Activated T-helper 2 cell treated with anti-CD3 and anti-CD28 coated beads, Interferon-gamma antibody, Interleukin-2, Interleukin-4, amounts not matched to agents 10 μg/mL and 5 μg/mL and 100 μg/mL, durations not matched to agents 14 hours and 24 hours and 36 hours (primary cell): ENCODE results near the gene KCTD19. TPM values are rescaled to one million over a fixed set of nuclear protein-coding genes. Genes with fewer than 3 reads are reported as not detected.

ENCODE experiments used
- DNase-seq: peaks from one replicate; pipeline ENCODE4 v3.0.0; 2021; ENCODE audit warnings: low spot score
- H3K27ac Mint-ChIP-seq: one replicate; pipeline ENCODE4 v1.8.0; 2021; ENCODE audit warnings: mixed read lengths
- H3K27me3 Mint-ChIP-seq: one replicate; pipeline ENCODE4 v1.8.0; 2021; ENCODE audit warnings: low read depth, mixed read lengths
- H3K36me3 Mint-ChIP-seq: one replicate; pipeline ENCODE4 v1.8.0; 2021; ENCODE audit warnings: low read depth, mixed read lengths
- H3K4me1 Mint-ChIP-seq: one replicate; pipeline ENCODE4 v1.8.0; 2021; ENCODE audit warnings: low read depth, mixed read lengths
- H3K4me3 Mint-ChIP-seq: one replicate; pipeline ENCODE4 v1.8.0; 2021; ENCODE audit warnings: low read depth, mild to moderate bottlenecking, moderate library complexity, mixed read lengths
- H3K9me3 Mint-ChIP-seq: one replicate; pipeline ENCODE4 v1.8.0; 2021; ENCODE audit warnings: mixed read lengths
- intact Hi-C: fragments of 100-400 bp; cut with micrococcal nuclease; formaldehyde crosslinking; loops from one replicate; pipeline ENCODE4 v1.15.1; 2023
- total RNA-seq: library from RNA; stranded (reverse); gene quantifications from 2 replicates; pipeline ENCODE4 v1.2.3, GENCODE V29; 2022

KCTD19 gene
- total RNA-seq, 1 donor from 2014 or later, result 0.87 TPM

- DNase-seq, result no peak
- Mint-ChIP-seq H3K36me3 (no peaks in the 10 kb centered on the region), H3K9me3 (no peaks in the 10 kb centered on the region), H3K4me3 (no peak overlapping the region), H3K4me1 (peaks cover 4% of the 10 kb centered on the region), H3K27me3 (no peaks in the 10 kb centered on the region), H3K27ac (no peak overlapping the region)
- intact Hi-C loops, result loop anchor here (5.0 kb wide), 1 partner anchor 137 kb away; no protein-coding TSS in a partner anchor
Measured at GRCh38 chr16:67260426-67261063, 66.0 kb downstream of the KCTD19 start.

- no peak overlapping the region for H3K4me3 Mint-ChIP-seq
- H3K27me3 Mint-ChIP-seq, result no peaks in the 10 kb centered on the region
- no peak overlapping the region for H3K27ac Mint-ChIP-seq
- DNase-seq, result no peak
- H3K36me3 Mint-ChIP-seq, result no peaks in the 10 kb centered on the region
- intact Hi-C loops, result loop anchor here (5.0 kb wide), 1 partner anchor 138 kb away; no protein-coding TSS in a partner anchor
- H3K9me3 Mint-ChIP-seq, result no peaks in the 10 kb centered on the region
- H3K4me1 Mint-ChIP-seq, result peaks cover 4% of the 10 kb centered on the region
Measured at GRCh38 chr16:67259705-67260104, 66.8 kb downstream of the KCTD19 start.

GRCh38 chr16:67258161-67258835 is 68.2 kb downstream of the KCTD19 start:
- H3K27me3 Mint-ChIP-seq, result no peaks in the 10 kb centered on the region
- H3K4me3 Mint-ChIP-seq, result no peak overlapping the region

DNA sequence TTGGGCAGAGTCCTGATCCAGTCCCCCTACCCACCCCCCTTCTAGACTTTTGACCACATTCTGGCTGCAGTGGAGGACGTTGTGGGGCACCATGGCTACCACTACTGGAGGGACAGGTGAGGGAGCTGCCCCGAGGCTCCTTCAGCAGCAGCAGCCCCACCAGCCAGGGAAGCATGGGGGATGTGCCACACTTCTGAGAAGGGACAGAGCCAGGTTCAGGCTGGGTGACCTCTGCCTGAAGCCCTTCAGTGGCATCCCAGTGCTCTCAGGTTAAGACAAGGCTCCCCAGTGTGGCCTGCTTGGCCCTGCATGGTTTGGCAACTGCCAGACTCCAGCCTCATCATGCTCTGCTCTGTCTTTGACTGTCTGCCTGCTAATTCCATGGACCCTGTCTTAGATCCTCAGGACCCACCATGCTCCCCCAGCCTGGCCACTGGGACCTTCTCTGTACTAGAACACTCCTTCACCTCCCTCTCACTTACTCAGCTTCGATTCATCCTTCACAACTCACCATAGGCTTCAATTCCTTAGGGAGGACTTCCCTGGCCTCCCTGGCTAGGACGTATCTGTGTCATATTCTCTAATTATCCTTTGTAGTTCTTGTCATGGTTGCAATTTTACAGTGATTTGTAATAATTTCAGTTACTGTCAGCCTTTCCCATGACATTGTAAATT is 68.9 kb downstream of the KCTD19 start:
- intact Hi-C loops, result no loop called here
- Mint-ChIP-seq H3K36me3 (no peaks in the 10 kb centered on the region), H3K27ac (no peak overlapping the region), H3K4me3 (no peak overlapping the region), H3K27me3 (no peaks in the 10 kb centered on the region), H3K9me3 (no peaks in the 10 kb centered on the region), H3K4me1 (peaks cover 4% of the 10 kb centered on the region)
- no peak for DNase-seq

More at GRCh38 chr16:67258161-67258835, 68.2 kb downstream of the KCTD19 start:
- H3K36me3 Mint-ChIP-seq, result no peaks in the 10 kb centered on the region
- intact Hi-C loops, result no loop called here
- no peak for DNase-seq
- H3K27ac Mint-ChIP-seq, result no peak overlapping the region
- no peaks in the 10 kb centered on the region for H3K9me3 Mint-ChIP-seq
- H3K4me1 Mint-ChIP-seq, result peaks cover 4% of the 10 kb centered on the region

DNA sequence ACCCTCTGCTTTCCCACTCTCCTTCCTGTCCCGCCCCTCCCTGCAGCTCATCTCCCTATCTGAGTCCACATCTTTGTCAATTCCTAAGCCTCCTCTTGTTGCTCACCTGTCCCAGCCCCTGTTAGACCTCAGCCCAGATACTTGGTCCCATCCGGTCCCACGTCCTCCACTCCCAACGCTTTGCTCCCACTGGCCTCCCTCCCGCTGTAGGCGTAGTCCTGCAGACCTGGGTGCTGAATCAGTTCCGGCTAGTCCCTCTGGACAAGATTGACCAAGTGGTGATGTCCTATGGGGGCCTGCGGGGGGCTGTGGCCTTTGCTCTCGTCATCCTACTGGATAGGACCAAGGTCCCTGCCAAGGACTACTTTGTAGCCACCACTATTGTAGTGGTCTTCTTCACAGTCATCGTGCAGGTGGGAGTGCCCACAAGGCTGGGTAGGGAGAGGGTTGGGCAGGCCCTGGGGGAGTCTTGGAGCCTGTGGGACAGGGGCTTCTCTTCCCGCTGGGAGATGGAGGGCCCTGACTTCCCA is 69.8 kb downstream of the KCTD19 start:
- H3K27me3 Mint-ChIP-seq, result no peaks in the 10 kb centered on the region
- DNase-seq, result no peak
- intact Hi-C loops, result no loop called here

GRCh38 chr16:67255553-67256221 is 70.9 kb downstream of the KCTD19 start:
- no peak overlapping the region for H3K27ac Mint-ChIP-seq
- H3K4me1 Mint-ChIP-seq, result peaks cover 4% of the 10 kb centered on the region
- H3K36me3 Mint-ChIP-seq, result no peaks in the 10 kb centered on the region
- DNase-seq, result no peak
- H3K4me3 Mint-ChIP-seq, result no peak overlapping the region
- intact Hi-C loops, result no loop called here
- no peaks in the 10 kb centered on the region for H3K9me3 Mint-ChIP-seq
- no peaks in the 10 kb centered on the region for H3K27me3 Mint-ChIP-seq

More for the DNA sequence above, 69.8 kb downstream of the KCTD19 start:
- no peak overlapping the region for H3K4me3 Mint-ChIP-seq
- H3K27ac Mint-ChIP-seq, result no peak overlapping the region
- H3K36me3 Mint-ChIP-seq, result no peaks in the 10 kb centered on the region
- peaks cover 4% of the 10 kb centered on the region for H3K4me1 Mint-ChIP-seq
- H3K9me3 Mint-ChIP-seq, result no peaks in the 10 kb centered on the region

DNA sequence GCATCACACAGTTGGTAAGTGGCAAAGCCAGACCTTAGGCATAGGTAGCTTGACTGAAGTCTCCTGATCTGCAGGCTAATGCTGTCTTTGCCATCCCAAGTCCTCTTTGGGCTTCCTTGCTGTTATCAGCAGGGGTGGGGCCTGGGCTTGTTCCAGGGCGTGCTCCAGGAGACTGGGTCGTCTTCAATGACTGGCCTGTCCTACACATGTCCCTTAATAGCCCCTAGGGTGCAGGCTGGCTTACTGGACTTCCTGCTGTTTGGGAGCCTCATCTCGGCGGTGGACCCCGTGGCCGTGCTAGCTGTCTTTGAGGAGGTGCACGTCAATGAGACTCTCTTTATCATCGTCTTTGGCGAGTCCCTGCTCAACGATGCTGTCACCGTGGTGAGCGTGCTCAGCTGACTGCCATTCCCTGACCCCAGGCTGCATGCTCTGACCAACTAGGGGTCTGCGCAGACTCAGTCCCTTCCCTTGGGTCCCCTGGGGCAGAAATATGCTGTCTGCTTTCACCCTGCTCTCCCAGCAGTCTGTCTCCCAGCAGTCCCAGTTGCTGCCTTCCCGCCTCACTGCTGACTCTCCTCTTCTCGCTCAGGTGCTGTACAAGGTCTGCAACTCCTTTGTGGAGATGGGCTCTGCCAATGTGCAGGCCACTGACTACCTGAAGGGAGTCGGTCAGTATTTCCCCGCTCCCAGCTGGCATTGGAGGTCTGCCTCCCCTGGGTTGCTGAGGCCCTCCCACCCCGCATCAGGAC is 71.6 kb downstream of the KCTD19 start:
- H3K4me3 Mint-ChIP-seq, result no peak overlapping the region
- intact Hi-C loops, result no loop called here
- no peaks in the 10 kb centered on the region for H3K9me3 Mint-ChIP-seq
- DNase-seq, result no peak
- H3K36me3 Mint-ChIP-seq, result no peaks in the 10 kb centered on the region
- peaks cover 4% of the 10 kb centered on the region for H3K27me3 Mint-ChIP-seq
- H3K4me1 Mint-ChIP-seq, result peaks cover 4% of the 10 kb centered on the region
- no peak overlapping the region for H3K27ac Mint-ChIP-seq

- no peak for DNase-seq
- H3K9me3 Mint-ChIP-seq, result no peaks in the 10 kb centered on the region
- no peaks in the 10 kb centered on the region for H3K36me3 Mint-ChIP-seq
- H3K27ac Mint-ChIP-seq, result no peak overlapping the region
- intact Hi-C loops, result no loop called here
- H3K4me3 Mint-ChIP-seq, result no peak overlapping the region
- H3K4me1 Mint-ChIP-seq, result peaks cover 15% of the 10 kb centered on the region
- peaks cover 12% of the 10 kb centered on the region for H3K27me3 Mint-ChIP-seq
Measured at GRCh38 chr16:67252609-67253497, 73.7 kb downstream of the KCTD19 start.

DNA sequence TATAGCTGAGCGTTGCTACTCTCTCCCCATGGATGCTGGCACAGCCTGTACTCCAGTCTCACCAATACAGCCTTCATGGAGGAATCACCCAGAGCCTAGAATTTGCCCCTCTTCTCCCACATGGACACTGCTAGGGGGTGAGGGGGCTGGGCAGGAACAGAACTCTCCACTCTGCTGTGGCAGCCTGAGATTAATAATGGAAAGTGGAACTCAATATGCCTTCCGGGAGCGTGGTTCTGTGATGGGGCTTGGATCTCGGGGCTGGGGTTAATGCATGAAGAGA is 76.6 kb downstream of the KCTD19 start:
- Mint-ChIP-seq H3K4me1 (peaks cover 24% of the 10 kb centered on the region), H3K36me3 (peaks cover 3% of the 10 kb centered on the region), H3K27ac (no peak overlapping the region), H3K9me3 (no peaks in the 10 kb centered on the region), H3K27me3 (peaks cover 12% of the 10 kb centered on the region), H3K4me3 (peak overlapping the region; percentile 80)
- no peak for DNase-seq
- intact Hi-C loops, result no loop called here

DNA sequence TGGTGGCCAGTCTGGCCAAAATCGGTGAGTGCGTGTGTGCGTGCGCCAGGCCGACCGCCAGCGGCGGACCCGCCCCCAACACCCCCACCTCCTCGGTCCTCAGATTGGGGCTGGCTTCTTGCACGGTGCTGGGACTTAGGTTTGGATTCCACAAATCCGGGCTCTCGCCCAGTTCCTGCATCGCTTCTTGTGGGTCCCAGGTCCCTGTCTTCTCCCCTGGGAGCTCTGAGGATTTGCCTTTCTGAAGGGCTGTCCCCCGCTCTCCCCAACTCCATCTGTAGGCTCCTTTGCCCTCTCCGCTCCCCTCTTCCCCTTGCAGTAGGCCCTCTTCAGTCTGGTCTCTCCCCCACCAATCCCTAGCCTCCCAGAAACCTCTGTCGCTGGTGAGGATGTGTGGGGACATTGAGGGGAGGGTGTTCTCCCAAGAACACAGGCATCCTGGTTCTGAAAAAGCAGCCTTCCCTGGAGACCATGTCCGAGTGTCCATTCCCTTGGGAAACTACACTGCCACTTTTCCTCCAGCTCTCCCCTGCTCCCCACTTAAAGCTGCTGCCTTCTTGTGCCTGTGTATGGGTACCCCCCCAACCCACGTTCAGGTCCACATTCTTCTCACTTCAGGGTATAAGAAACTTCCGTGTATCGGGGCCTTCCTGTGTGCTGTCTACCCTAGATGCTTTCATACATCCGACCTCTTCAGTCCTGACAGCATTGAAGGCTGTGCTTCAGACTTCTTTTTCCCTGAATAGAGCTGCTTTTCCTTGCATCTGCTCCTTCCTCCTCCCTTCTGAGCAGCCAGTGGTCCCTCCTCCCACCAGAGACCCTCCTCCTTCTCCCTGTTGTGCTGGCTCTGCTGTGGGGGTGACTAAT is 77.1 kb downstream of the KCTD19 start:
- Mint-ChIP-seq H3K4me3 (peak overlapping the region; percentile 80), H3K27me3 (peaks cover 12% of the 10 kb centered on the region), H3K27ac (peak overlapping the region; percentile 57), H3K4me1 (peaks cover 30% of the 10 kb centered on the region), H3K9me3 (no peaks in the 10 kb centered on the region), H3K36me3 (peaks cover 6% of the 10 kb centered on the region)
- DNase-seq, result no peak
- intact Hi-C loops, result loop anchor here (5.0 to 10.0 kb wide), 4 partner anchors 67 to 595 kb away; partner anchors contain the start of genes AGRP, ATP6V0D1, CENPT and CES4A
